Breast epithelium (tissue), 3 donors: ENCODE results near the gene COL6A2.

ENCODE experiments used
- POLR2A ChIP-seq: fragments of 450-650 bp; IDR thresholded peaks from one replicate; pipeline ENCODE4 v1.6.1; 2016; ENCODE audit warnings: antibody characterized with exemption, mild to moderate bottlenecking, moderate library complexity
- TF ChIP-seq, protein P1 (sequence below), 3 donors: fragments of 450-650 bp; IDR thresholded peaks; one replicate each; pipeline ENCODE4 v1.5.1; 2016 to 2017; ENCODE audit warnings: antibody characterized with exemption in 3 of 3, mild to moderate bottlenecking in 3 of 3, moderate library complexity in 3 of 3

GRCh38 chr21:46135782-46136395 lies 38.0 kb downstream of the COL6A2 start:
- TF ChIP-seq POLR2A: no peak
- TF ChIP-seq, protein P1, sequence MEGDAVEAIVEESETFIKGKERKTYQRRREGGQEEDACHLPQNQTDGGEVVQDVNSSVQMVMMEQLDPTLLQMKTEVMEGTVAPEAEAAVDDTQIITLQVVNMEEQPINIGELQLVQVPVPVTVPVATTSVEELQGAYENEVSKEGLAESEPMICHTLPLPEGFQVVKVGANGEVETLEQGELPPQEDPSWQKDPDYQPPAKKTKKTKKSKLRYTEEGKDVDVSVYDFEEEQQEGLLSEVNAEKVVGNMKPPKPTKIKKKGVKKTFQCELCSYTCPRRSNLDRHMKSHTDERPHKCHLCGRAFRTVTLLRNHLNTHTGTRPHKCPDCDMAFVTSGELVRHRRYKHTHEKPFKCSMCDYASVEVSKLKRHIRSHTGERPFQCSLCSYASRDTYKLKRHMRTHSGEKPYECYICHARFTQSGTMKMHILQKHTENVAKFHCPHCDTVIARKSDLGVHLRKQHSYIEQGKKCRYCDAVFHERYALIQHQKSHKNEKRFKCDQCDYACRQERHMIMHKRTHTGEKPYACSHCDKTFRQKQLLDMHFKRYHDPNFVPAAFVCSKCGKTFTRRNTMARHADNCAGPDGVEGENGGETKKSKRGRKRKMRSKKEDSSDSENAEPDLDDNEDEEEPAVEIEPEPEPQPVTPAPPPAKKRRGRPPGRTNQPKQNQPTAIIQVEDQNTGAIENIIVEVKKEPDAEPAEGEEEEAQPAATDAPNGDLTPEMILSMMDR (IDR thresholded peaks at IDR 0.05): no peak
